ENCODE results near the gene ZNF41. TPM values are rescaled to one million over a fixed set of nuclear protein-coding genes. Genes with fewer than 3 reads are reported as not detected.
A peak's percentile ranks its signal among the peaks of the same experiment; 100 is the strongest.

ZNF41 gene
- polyA plus RNA-seq, 1 of the 3 experiments (the other 2 are of a cell fraction), result 2.7 TPM

- TF ChIP-seq GABPA (IDR thresholded peaks at IDR 0.05; ENCODE audit: low read depth) (peak; percentile 73), TAF1 (IDR thresholded peaks at IDR 0.05; ENCODE audit: borderline replicate concordance, low read depth, low read length) (peak; percentile 28; the same call in 1 of the 2 replicates), IRF3 (IDR thresholded peaks at IDR 0.05; ENCODE audit: low read depth, low read length) (no peak), RCOR1 (IDR thresholded peaks at IDR 0.05; ENCODE audit: low read length) (no peak), NFIC (IDR thresholded peaks at IDR 0.05; ENCODE audit: borderline replicate concordance) (no peak), TCF12 (IDR thresholded peaks at IDR 0.05) (no peak), SIN3A (IDR thresholded peaks at IDR 0.05; ENCODE audit: borderline replicate concordance, low read depth, low read length) (no peak), FOXM1 (IDR thresholded peaks at IDR 0.05; ENCODE audit: low read depth) (no peak), RXRA (IDR thresholded peaks at IDR 0.05; ENCODE audit: borderline replicate concordance, low read depth) (no peak), RFX5 (IDR thresholded peaks at IDR 0.05; ENCODE audit: low read length) (no peak), GATA2 (CRISPR knock-in tag; IDR thresholded peaks at IDR 0.05) (no peak), MEF2A (IDR thresholded peaks at IDR 0.05; ENCODE audit: borderline replicate concordance, low read depth) (no peak)
Observed at GRCh38 chrX:47482512-47483305, at the start of gene ZNF41 (continued).

GRCh38 chrX:47530049-47530448, 47.0 kb upstream of the ZNF41 start:
- no peak overlapping the region for H3K4me3 ChIP-seq (ENCODE audit: low read depth in 2 of 2, low read length in 1 of 2)
- H3K79me2 ChIP-seq (ENCODE audit: insufficient read depth), result no peaks in the 10 kb centered on the region
- H3K9me2 ChIP-seq, result no peaks in the 10 kb centered on the region
- no peak overlapping the region for H2AFZ ChIP-seq (ENCODE audit: low read depth)
- no peaks in the 10 kb centered on the region for H3K9me3 ChIP-seq
- H3K36me3 ChIP-seq (replicated peaks in 1 of 2; ENCODE audit: control insufficient read depth in 1 of 2, insufficient read depth in 2 of 2, low read length in 1 of 2), result no peaks in the 10 kb centered on the region
- WGBS (ENCODE audit: low lambda C conversion rate), result 51% methylated on average over 6 of the region's 6 CpGs
- H3K27ac ChIP-seq (ENCODE audit: low read depth in 2 of 2, low read length in 1 of 2), result no peak overlapping the region
- no peak overlapping the region for H3K4me2 ChIP-seq
- no peaks in the 10 kb centered on the region for H4K20me1 ChIP-seq (ENCODE audit: insufficient read depth)
- DNase-seq, result no peak
- H3K4me1 ChIP-seq (ENCODE audit: control insufficient read depth in 1 of 2, insufficient read depth in 2 of 2, low read depth in 1 of 2, low read length in 1 of 2), result no peaks in the 10 kb centered on the region
- ChIA-PET CTCF (no interaction called here), POLR2A (no interaction called here)
- no peaks in the 10 kb centered on the region for H3F3A ChIP-seq (replicated peaks; ENCODE audit: insufficient read depth)
- no peaks in the 10 kb centered on the region; the same call in 1 of the 2 replicates for H3K27me3 ChIP-seq (ENCODE audit: insufficient read depth)
- no peak overlapping the region for H3K9ac ChIP-seq
- TF ChIP-seq IRF3 (IDR thresholded peaks at IDR 0.05; ENCODE audit: low read depth, low read length), result no peak
- TF ChIP-seq ZBTB33 (IDR thresholded peaks at IDR 0.05; ENCODE audit: borderline replicate concordance, low read depth), result no peak
- no peak for TF ChIP-seq ELF1 (IDR thresholded peaks at IDR 0.05)
- TF ChIP-seq EZH2phosphoT487 (IDR thresholded peaks at IDR 0.05; ENCODE audit: borderline replicate concordance, low read depth), result no peak
- no peak for TF ChIP-seq NFIC (IDR thresholded peaks at IDR 0.05; ENCODE audit: borderline replicate concordance)
- TF ChIP-seq CTCF (IDR thresholded peaks at IDR 0.05), result no peak
- no peak for TF ChIP-seq TEAD4 (IDR thresholded peaks at IDR 0.05; ENCODE audit: borderline replicate concordance, insufficient read depth)
- TF ChIP-seq PBX3 (IDR thresholded peaks at IDR 0.05), result no peak
- TF ChIP-seq RFX5 (IDR thresholded peaks at IDR 0.05; ENCODE audit: low read length), result no peak
- TF ChIP-seq NRF1 (IDR thresholded peaks at IDR 0.05; ENCODE audit: low read depth, low read length), result no peak
- TF ChIP-seq USF1 (IDR thresholded peaks at IDR 0.05; ENCODE audit: borderline replicate concordance, low read depth), result no peak
- TF ChIP-seq GABPA (IDR thresholded peaks at IDR 0.05; ENCODE audit: low read depth), result no peak
